ENCODE data around the gene SLC22A2. TPM values are rescaled to one million over a fixed set of nuclear protein-coding genes. Genes with fewer than 3 reads are reported as not detected.
"Not testable (repeated sequence)": the region's sequence is repeated elsewhere in the genome, so short reads cannot be mapped to it uniquely, and the experiment has no call there.

The SLC22A2 gene
- total RNA-seq, 1 donor from 2014 or later = not detected

DNA sequence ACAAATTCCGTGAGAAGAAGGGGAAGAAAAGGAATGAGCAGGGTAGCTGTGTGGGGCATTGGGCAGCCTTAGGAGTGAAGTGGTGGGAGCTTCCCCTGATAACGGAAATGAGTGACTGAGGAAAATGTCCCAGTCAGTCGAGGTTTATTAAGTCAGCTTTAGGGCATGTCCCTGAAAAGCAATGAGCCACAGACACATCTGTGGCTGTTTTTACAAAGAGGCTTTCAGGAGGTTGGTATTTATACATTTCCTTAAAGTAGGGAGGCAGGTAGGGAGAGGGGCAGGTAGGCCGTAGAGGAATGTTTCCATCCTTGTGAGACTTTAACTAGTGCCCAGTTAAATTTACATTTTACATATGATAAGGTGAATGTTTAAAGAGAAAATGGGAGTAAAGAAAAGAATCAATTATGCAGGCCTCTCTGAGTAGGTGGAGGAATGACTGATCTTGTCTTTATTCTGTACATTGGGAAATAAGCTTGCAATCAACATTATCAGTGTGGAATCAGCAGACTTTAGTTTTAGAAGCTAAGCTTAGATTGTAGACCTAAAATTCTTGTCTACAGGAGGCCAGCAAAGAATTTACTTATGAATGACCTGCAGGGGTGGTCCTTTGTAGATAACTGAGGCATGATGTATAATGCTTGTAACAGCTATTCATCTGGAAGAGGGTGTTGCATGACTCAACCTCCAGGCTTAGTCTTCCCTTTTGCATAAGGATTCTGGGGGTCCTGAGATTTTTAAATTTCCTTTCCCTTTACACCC is 18.5 kb downstream of the SLC22A2 start:
- no peak for DNase-seq (ENCODE audit: extremely low spot score, unreplicated experiment)
- TF ChIP-seq, protein P1, sequence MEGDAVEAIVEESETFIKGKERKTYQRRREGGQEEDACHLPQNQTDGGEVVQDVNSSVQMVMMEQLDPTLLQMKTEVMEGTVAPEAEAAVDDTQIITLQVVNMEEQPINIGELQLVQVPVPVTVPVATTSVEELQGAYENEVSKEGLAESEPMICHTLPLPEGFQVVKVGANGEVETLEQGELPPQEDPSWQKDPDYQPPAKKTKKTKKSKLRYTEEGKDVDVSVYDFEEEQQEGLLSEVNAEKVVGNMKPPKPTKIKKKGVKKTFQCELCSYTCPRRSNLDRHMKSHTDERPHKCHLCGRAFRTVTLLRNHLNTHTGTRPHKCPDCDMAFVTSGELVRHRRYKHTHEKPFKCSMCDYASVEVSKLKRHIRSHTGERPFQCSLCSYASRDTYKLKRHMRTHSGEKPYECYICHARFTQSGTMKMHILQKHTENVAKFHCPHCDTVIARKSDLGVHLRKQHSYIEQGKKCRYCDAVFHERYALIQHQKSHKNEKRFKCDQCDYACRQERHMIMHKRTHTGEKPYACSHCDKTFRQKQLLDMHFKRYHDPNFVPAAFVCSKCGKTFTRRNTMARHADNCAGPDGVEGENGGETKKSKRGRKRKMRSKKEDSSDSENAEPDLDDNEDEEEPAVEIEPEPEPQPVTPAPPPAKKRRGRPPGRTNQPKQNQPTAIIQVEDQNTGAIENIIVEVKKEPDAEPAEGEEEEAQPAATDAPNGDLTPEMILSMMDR (conservative IDR thresholded peaks at IDR 0.05) = no peak
- Mint-ChIP-seq H3K4me3 (no peak overlapping the region), H3K4me1 (ENCODE audit: unreplicated experiment) (no peaks in the 10 kb centered on the region), H3K36me3 (no peaks in the 10 kb centered on the region), H3K27me3 (no peaks in the 10 kb centered on the region), H3K9me3 (peaks cover 10% of the 10 kb centered on the region), H3K27ac (no peak overlapping the region)

DNA sequence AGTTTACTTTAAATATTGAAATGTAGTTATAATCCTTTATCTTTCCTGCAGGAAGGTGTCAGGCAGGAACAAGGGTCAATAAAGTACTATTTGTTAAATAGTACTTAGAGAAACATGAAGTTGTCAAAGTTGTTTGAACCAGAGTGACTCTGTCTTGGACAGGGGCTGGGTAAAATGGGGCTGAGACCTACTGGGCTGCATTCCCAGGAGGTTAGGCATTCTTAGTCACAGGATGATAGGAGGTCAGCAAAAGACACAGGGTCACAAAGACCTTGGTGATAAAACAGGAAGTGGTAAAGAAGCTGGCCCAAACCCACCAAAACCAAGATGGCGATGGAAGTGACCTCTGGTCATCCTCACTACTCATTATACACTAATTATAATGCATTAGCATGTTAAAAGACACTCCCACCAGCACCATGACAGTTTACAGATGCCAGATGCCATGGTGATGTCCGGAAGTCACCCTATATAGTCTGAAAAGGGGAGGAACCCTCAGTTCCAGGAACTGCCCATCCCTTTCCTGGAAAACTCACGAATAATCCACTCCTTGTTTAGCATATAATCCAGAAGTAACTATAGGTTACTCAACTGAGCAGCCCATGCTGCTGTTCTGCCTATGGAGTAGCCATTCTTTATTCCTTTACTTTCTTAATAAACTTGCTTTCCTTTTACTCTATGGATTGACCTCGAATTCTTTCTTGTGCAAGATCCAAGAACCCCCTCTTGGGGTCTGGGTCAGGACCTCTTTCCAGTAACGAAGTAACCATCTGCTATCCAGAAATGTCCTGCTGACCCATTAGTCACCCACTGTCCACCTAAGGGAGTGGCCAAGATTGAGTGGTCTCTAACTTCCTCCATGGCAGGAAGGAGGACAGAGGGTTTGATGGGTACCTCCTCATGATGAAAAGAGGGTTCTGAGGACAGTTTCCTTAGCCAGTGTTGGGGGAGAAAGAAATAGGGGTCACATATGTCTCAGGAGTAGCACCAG is 19.6 kb downstream of the SLC22A2 start:
- Mint-ChIP-seq H3K9me3 (peaks cover 10% of the 10 kb centered on the region), H3K27me3 (no peaks in the 10 kb centered on the region), H3K4me1 (ENCODE audit: unreplicated experiment) (no peaks in the 10 kb centered on the region), H3K27ac (peak overlapping the region; percentile 86), H3K4me3 (peak overlapping the region; percentile 21), H3K36me3 (no peaks in the 10 kb centered on the region)
- no peak for DNase-seq (ENCODE audit: extremely low spot score, unreplicated experiment)
- TF ChIP-seq, protein P1 (conservative IDR thresholded peaks at IDR 0.05) = no peak

DNA sequence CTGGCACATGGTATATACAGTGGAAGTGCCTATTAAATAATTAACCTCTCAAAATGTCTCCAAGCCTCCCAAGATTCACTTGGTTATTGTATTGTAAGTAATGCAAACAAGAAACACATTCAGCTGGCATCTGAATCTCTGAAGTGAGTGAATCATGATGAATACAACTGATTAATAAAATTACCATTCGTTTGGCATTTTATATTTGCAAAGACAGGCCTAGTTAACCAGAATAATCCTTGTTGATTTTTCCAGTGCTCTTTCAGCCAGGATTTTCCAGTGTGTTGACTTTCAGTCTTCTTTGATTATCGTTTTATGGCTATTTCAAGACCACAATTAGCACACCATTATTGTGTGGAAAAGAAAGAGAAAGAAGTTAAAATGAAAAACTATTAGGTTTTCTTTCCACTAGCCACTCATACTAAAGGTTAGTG is 20.3 kb downstream of the SLC22A2 start:
- Mint-ChIP-seq H3K4me1 (ENCODE audit: unreplicated experiment) (no peaks in the 10 kb centered on the region), H3K27me3 (no peaks in the 10 kb centered on the region), H3K36me3 (no peaks in the 10 kb centered on the region), H3K27ac (peak overlapping the region; percentile 86), H3K9me3 (peaks cover 10% of the 10 kb centered on the region), H3K4me3 (no peak overlapping the region)
- DNase-seq (ENCODE audit: extremely low spot score, unreplicated experiment) = no peak
- TF ChIP-seq, protein P1 (conservative IDR thresholded peaks at IDR 0.05) = no peak

DNA sequence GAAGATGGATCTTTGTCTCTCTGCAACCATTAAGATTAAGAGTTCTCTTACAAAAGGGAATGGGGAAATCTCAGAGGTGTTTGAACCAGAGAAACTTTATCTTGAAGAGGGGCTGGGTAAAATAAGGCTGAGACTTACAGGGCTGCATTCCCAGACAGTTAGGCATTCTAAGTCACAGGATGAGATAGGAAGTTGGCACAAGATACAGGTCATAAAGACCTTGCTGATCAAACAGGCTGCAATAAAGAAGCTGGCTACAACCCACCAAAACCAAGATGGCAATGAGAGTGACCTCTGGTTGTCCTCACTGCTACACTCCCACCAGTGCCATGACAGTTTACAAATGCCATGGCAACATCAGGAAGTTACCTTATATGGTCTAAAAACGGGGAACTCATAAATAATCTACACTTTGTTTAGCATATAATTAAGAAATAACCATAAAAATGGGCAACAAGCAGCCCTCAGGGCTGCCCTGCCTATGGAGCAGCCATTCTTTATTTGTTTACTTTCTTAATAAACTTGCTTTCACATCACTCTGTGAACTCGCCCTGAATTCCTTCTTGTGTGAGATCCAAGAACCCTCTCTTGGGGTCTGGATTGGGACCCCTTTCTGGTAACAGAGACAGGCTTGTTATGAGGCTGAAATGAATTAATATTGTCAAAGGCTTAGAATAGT is 20.9 kb downstream of the SLC22A2 start:
- peak overlapping the region; percentile 86 for H3K27ac Mint-ChIP-seq
- H3K9me3 Mint-ChIP-seq; H3K4me1 Mint-ChIP-seq (ENCODE audit: unreplicated experiment); H3K4me3 Mint-ChIP-seq; H3K36me3 Mint-ChIP-seq; H3K27me3 Mint-ChIP-seq; DNase-seq (ENCODE audit: extremely low spot score, unreplicated experiment): not testable (repeated sequence)

DNA sequence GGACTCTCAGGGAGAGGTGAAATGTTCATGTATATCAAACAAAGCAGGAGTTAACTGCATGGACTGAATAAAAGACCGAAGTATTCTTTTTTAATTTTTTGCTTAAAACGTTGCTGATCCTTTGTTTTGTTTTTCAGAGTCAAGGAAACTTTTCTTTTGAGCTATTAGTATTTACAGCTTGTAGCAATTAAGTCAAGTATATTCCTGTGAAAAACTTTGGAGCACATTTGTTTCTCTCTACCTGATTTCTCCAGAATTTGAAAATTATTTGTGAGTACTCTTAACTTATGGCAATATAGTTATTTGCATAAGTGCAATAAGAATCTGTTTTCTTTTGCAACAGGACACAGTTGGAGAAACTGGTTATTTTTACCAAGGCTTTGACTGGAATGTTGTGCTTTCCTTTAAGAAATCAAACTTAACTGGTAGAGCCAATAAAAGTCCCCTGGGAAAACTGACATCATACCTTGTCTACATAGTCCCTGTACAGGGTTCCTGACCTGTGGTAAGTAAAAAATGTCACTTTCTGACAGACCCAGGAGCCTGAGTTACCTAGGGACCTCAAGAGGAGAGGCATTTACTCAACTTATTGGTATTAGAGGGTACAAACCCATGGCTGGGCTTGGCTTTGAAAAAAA is 22.3 kb downstream of the SLC22A2 start:
- not testable (repeated sequence) for H3K27ac Mint-ChIP-seq; DNase-seq (ENCODE audit: extremely low spot score, unreplicated experiment); H3K36me3 Mint-ChIP-seq; H3K27me3 Mint-ChIP-seq; H3K9me3 Mint-ChIP-seq; H3K4me3 Mint-ChIP-seq; H3K4me1 Mint-ChIP-seq (ENCODE audit: unreplicated experiment)

DNA sequence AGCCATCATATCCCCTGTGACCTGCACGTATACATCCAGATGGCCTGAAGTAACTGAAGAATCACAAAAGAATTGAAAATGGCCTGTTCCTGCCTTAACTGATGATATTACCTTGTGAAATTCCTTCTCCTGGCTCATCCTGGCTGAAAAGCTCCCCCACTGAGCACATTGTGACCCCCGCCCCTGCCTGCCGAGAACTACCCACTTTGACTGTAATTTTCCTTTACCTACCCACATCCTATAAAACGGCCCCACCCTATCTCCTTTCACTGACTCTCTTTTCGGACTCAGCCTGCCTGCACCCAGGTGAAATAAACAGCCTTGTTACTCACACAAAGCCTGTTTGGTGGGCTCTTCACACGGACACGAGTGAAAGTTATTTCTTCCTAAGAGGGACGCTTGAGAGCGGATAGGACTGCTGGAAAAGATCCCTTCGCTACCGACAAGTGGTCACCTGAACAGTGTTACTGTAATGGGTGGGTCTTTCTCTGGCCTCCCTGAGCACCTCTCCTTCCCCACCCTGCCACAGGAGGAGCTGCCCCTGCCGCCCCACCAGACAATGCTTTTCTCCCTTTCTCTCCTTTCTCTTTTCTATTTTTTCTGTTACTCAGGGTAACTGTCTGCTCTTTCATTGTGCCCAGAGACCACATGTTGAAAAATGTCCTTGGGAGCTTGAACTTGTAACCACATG is 24.5 kb downstream of the SLC22A2 start:
- H3K9me3 Mint-ChIP-seq; H3K36me3 Mint-ChIP-seq; H3K4me1 Mint-ChIP-seq (ENCODE audit: unreplicated experiment); DNase-seq (ENCODE audit: extremely low spot score, unreplicated experiment); H3K27me3 Mint-ChIP-seq; H3K4me3 Mint-ChIP-seq; H3K27ac Mint-ChIP-seq: not testable (repeated sequence)
